DND-41 (cell line): ENCODE data around the gene SLC22A14.

Experiments
- EZH2 ChIP-seq: IDR thresholded peaks from 3 replicates; pipeline ENCODE4 v1.6.1; 2012; ENCODE audit warnings: borderline replicate concordance, low read depth, mild to moderate bottlenecking, moderate library complexity, low read length, inconsistent platforms; ENCODE audit not compliant: severe bottlenecking
- TF ChIP-seq, protein P1 (sequence below): IDR thresholded peaks from 2 replicates; pipeline ENCODE4 v1.5.1; 2012; ENCODE audit warnings: borderline replicate concordance, low read length, moderate library complexity, mild to moderate bottlenecking; ENCODE audit not compliant: poor library complexity, severe bottlenecking; ENCODE audit errors: extremely low read depth

DNA sequence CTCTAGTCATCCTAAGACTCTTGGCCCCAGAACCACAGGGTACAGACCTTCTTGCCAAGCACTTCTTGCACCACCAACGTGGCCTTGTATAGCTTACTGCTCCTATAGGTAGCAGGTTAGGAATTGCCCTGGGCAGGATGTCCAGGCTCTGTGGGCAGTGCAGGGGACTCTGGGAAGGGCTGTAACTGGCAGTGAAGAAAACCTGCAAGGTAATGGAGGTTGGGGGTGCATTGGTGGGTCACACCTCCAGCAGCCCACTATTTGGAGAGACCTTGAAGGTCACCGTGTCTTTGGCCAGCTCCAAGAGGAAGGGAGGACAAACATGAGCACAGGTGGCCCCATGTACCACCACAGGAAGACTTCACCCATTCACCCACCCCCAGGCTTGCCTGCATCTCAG lies 43.2 kb downstream of the SLC22A14 start:
- TF ChIP-seq, protein P1, sequence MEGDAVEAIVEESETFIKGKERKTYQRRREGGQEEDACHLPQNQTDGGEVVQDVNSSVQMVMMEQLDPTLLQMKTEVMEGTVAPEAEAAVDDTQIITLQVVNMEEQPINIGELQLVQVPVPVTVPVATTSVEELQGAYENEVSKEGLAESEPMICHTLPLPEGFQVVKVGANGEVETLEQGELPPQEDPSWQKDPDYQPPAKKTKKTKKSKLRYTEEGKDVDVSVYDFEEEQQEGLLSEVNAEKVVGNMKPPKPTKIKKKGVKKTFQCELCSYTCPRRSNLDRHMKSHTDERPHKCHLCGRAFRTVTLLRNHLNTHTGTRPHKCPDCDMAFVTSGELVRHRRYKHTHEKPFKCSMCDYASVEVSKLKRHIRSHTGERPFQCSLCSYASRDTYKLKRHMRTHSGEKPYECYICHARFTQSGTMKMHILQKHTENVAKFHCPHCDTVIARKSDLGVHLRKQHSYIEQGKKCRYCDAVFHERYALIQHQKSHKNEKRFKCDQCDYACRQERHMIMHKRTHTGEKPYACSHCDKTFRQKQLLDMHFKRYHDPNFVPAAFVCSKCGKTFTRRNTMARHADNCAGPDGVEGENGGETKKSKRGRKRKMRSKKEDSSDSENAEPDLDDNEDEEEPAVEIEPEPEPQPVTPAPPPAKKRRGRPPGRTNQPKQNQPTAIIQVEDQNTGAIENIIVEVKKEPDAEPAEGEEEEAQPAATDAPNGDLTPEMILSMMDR, result no peak
- no peak for TF ChIP-seq EZH2
